ENCODE data around the gene TM2D1. TPM values are rescaled to one million over a fixed set of nuclear protein-coding genes. Genes with fewer than 3 reads are reported as not detected.
"Not testable (repeated sequence)": the region's sequence is repeated elsewhere in the genome, so short reads cannot be mapped to it uniquely, and the experiment has no call there.

Gene TM2D1
- total RNA-seq, 1 experiment from 2014 or later = 100 TPM

- DNase-seq (ENCODE audit: low spot score) = not testable (repeated sequence)
Observed at GRCh38 chr1:61718996-61719663, 5.8 kb downstream of the TM2D1 start.

GRCh38 chr1:61711969-61712368 lies 13.0 kb downstream of the TM2D1 start:
- no peak for DNase-seq (ENCODE audit: low spot score)

GRCh38 chr1:61711257-61711656 lies 13.7 kb downstream of the TM2D1 start:
- DNase-seq (ENCODE audit: low spot score) = peak; percentile 86

- no peak for DNase-seq (ENCODE audit: low spot score)
Observed at GRCh38 chr1:61709908-61710289, 15.0 kb downstream of the TM2D1 start.

- DNase-seq (ENCODE audit: low spot score) = peak; percentile 37
Observed at GRCh38 chr1:61708953-61709907, 15.7 kb downstream of the TM2D1 start.

- no peak for DNase-seq (ENCODE audit: low spot score)
Observed at GRCh38 chr1:61699911-61700851, 24.8 kb downstream of the TM2D1 start.

- DNase-seq (ENCODE audit: low spot score) = peak; percentile 61
Observed at GRCh38 chr1:61692155-61692800, 32.7 kb downstream of the TM2D1 start.

GRCh38 chr1:61687901-61688300 lies 37.0 kb downstream of the TM2D1 start:
- DNase-seq (ENCODE audit: low spot score) = no peak

GRCh38 chr1:61682891-61683290 lies 42.0 kb downstream of the TM2D1 start:
- no peak for DNase-seq (ENCODE audit: low spot score)

- DNase-seq (ENCODE audit: low spot score) = no peak
Observed at GRCh38 chr1:61680500-61680899, 44.4 kb downstream of the TM2D1 start.

- not testable (repeated sequence) for DNase-seq (ENCODE audit: low spot score)
Observed at GRCh38 chr1:61676881-61677280, 48.1 kb downstream of the TM2D1 start.

- no peak for DNase-seq (ENCODE audit: low spot score)
Observed at GRCh38 chr1:61674221-61674620, 50.7 kb downstream of the TM2D1 start.

- DNase-seq (ENCODE audit: low spot score) = no peak
Observed at GRCh38 chr1:61672376-61672775, 52.6 kb downstream of the TM2D1 start.

GRCh38 chr1:61670445-61670844 lies 54.5 kb downstream of the TM2D1 start:
- DNase-seq (ENCODE audit: low spot score) = no peak

GRCh38 chr1:61670016-61670415 lies 54.9 kb downstream of the TM2D1 start:
- DNase-seq (ENCODE audit: low spot score) = no peak

GRCh38 chr1:61659061-61659460 lies 65.9 kb downstream of the TM2D1 start:
- DNase-seq (ENCODE audit: low spot score) = no peak

GRCh38 chr1:61655453-61655852 lies 69.5 kb downstream of the TM2D1 start:
- no peak for DNase-seq (ENCODE audit: low spot score)

GRCh38 chr1:61654067-61654466 lies 70.9 kb downstream of the TM2D1 start:
- no peak for DNase-seq (ENCODE audit: low spot score)

- DNase-seq (ENCODE audit: low spot score) = no peak
Observed at GRCh38 chr1:61648983-61649742, 75.8 kb downstream of the TM2D1 start.

- DNase-seq (ENCODE audit: low spot score) = no peak
Observed at GRCh38 chr1:61647142-61647541, 77.8 kb downstream of the TM2D1 start.

GRCh38 chr1:61645476-61645875 lies 79.5 kb downstream of the TM2D1 start:
- DNase-seq (ENCODE audit: low spot score) = no peak

Data from H4 (cell line).